ENCODE results near the gene MAMLD1. TPM values are rescaled to one million over a fixed set of nuclear protein-coding genes. Genes with fewer than 3 reads are reported as not detected.
"Not testable (repeated sequence)": the region's sequence is repeated elsewhere in the genome, so short reads cannot be mapped to it uniquely, and the experiment has no call there.

The MAMLD1 gene
- total RNA-seq, 1 donor from 2014 or later = 3.0 TPM

- Histone ChIP-seq H3K4me3 (ENCODE audit: low read depth, low read length) (no peak overlapping the region), H3K27me3 (ENCODE audit: control insufficient read depth, insufficient read depth, low read length) (no peaks in the 10 kb centered on the region), H3K36me3 (ENCODE audit: control insufficient read depth, insufficient read depth, low read length) (no peaks in the 10 kb centered on the region)
- TF ChIP-seq, protein P1, sequence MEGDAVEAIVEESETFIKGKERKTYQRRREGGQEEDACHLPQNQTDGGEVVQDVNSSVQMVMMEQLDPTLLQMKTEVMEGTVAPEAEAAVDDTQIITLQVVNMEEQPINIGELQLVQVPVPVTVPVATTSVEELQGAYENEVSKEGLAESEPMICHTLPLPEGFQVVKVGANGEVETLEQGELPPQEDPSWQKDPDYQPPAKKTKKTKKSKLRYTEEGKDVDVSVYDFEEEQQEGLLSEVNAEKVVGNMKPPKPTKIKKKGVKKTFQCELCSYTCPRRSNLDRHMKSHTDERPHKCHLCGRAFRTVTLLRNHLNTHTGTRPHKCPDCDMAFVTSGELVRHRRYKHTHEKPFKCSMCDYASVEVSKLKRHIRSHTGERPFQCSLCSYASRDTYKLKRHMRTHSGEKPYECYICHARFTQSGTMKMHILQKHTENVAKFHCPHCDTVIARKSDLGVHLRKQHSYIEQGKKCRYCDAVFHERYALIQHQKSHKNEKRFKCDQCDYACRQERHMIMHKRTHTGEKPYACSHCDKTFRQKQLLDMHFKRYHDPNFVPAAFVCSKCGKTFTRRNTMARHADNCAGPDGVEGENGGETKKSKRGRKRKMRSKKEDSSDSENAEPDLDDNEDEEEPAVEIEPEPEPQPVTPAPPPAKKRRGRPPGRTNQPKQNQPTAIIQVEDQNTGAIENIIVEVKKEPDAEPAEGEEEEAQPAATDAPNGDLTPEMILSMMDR (IDR thresholded peaks at IDR 0.05; ENCODE audit: insufficient read depth, low read length, poor library complexity, severe bottlenecking) = no peak
- DNase-seq (ENCODE audit: low read depth) = no peak
Observed at GRCh38 chrX:150339736-150340135, 23.4 kb upstream of the MAMLD1 start.

- H3K4me3 ChIP-seq (ENCODE audit: low read depth, low read length); DNase-seq (ENCODE audit: low read depth); H3K36me3 ChIP-seq (ENCODE audit: control insufficient read depth, insufficient read depth, low read length); H3K27me3 ChIP-seq (ENCODE audit: control insufficient read depth, insufficient read depth, low read length): not testable (repeated sequence)
Observed at GRCh38 chrX:150340326-150340725, 22.8 kb upstream of the MAMLD1 start.

- Histone ChIP-seq H3K36me3 (ENCODE audit: control insufficient read depth, insufficient read depth, low read length) (no peaks in the 10 kb centered on the region), H3K4me3 (ENCODE audit: low read depth, low read length) (no peak overlapping the region), H3K27me3 (ENCODE audit: control insufficient read depth, insufficient read depth, low read length) (no peaks in the 10 kb centered on the region)
- TF ChIP-seq, protein P1 (IDR thresholded peaks at IDR 0.05; ENCODE audit: insufficient read depth, low read length, poor library complexity, severe bottlenecking) = no peak
- no peak for DNase-seq (ENCODE audit: low read depth)
Observed at GRCh38 chrX:150347471-150347870, 15.6 kb upstream of the MAMLD1 start.

DNA sequence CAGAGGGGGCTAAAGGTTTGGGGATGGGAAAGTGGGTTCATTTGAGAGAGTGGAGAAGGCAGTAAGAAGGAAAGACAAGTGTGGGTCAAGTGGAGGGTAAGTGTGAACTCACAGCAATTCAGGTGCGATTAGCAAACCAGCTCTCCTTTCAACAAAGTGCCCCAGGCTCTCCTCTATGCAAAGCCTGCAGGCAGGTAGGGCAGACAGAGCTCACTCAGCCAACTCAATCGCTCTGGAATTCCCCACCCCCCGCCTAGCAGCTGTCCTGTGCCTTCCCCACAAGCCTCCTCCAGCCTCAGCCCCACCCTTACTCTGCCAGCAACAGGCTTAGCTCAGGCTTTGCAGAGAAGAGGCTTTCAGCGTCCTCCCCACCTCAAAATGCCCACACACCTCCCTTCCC is 14.8 kb upstream of the MAMLD1 start:
- Histone ChIP-seq H3K4me3 (ENCODE audit: low read depth, low read length) (no peak overlapping the region), H3K27me3 (ENCODE audit: control insufficient read depth, insufficient read depth, low read length) (no peaks in the 10 kb centered on the region), H3K36me3 (ENCODE audit: control insufficient read depth, insufficient read depth, low read length) (no peaks in the 10 kb centered on the region)
- TF ChIP-seq, protein P1 (IDR thresholded peaks at IDR 0.05; ENCODE audit: insufficient read depth, low read length, poor library complexity, severe bottlenecking) = no peak
- DNase-seq (ENCODE audit: low read depth) = no peak

GRCh38 chrX:150352114-150352513 is 11.0 kb upstream of the MAMLD1 start:
- H3K4me3 ChIP-seq (ENCODE audit: low read depth, low read length) = no peak overlapping the region
- TF ChIP-seq, protein P1 (IDR thresholded peaks at IDR 0.05; ENCODE audit: insufficient read depth, low read length, poor library complexity, severe bottlenecking) = no peak
- H3K36me3 ChIP-seq (ENCODE audit: control insufficient read depth, insufficient read depth, low read length) = no peaks in the 10 kb centered on the region
- H3K27me3 ChIP-seq (ENCODE audit: control insufficient read depth, insufficient read depth, low read length) = no peaks in the 10 kb centered on the region
- no peak for DNase-seq (ENCODE audit: low read depth)

DNA sequence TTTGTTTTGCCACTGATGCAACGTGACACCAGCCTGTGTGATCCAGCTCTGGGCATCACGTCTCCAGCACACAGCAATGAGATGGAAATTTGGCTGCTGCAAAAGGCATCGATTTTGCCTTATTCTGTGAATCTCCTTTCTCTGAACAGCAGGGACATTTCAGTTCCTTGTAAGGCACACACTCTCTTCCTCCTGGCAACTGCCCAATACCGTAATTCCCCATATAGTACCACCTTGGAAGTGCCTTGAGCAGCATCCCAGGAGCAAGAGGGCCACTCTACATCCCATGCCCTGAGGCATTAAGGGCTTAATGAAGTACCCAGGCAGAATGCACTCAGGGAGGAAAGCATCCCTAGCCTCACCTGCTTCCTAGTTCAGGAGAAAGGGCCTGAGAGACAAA is 10.5 kb upstream of the MAMLD1 start:
- no peak for DNase-seq (ENCODE audit: low read depth)
- TF ChIP-seq, protein P1 (IDR thresholded peaks at IDR 0.05; ENCODE audit: insufficient read depth, low read length, poor library complexity, severe bottlenecking) = no peak
- no peaks in the 10 kb centered on the region for H3K27me3 ChIP-seq (ENCODE audit: control insufficient read depth, insufficient read depth, low read length)
- H3K4me3 ChIP-seq (ENCODE audit: low read depth, low read length) = no peak overlapping the region
- H3K36me3 ChIP-seq (ENCODE audit: control insufficient read depth, insufficient read depth, low read length) = no peaks in the 10 kb centered on the region

Data from kidney epithelial cell (primary cell).